ENCODE results near the gene SYT5.

- TF ChIP-seq, protein P1, sequence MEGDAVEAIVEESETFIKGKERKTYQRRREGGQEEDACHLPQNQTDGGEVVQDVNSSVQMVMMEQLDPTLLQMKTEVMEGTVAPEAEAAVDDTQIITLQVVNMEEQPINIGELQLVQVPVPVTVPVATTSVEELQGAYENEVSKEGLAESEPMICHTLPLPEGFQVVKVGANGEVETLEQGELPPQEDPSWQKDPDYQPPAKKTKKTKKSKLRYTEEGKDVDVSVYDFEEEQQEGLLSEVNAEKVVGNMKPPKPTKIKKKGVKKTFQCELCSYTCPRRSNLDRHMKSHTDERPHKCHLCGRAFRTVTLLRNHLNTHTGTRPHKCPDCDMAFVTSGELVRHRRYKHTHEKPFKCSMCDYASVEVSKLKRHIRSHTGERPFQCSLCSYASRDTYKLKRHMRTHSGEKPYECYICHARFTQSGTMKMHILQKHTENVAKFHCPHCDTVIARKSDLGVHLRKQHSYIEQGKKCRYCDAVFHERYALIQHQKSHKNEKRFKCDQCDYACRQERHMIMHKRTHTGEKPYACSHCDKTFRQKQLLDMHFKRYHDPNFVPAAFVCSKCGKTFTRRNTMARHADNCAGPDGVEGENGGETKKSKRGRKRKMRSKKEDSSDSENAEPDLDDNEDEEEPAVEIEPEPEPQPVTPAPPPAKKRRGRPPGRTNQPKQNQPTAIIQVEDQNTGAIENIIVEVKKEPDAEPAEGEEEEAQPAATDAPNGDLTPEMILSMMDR (IDR thresholded peaks at IDR 0.05; ENCODE audit: low read depth, low read length, poor library complexity, severe bottlenecking): no peak
- TF ChIP-seq EZH2phosphoT487 (IDR thresholded peaks at IDR 0.05; ENCODE audit: borderline replicate concordance, low read length): no peak
Observed at GRCh38 chr19:55173186-55173713, 6.8 kb downstream of the SYT5 start.
